ENCODE measurements around the gene RAPGEF2.
A peak's percentile ranks its signal among the peaks of the same experiment; 100 is the strongest.
"Not testable (repeated sequence)": the region's sequence is repeated elsewhere in the genome, so short reads cannot be mapped to it uniquely, and the experiment has no call there.

Gene RAPGEF2

GRCh38 chr4:159284733-159285132 lies 181.9 kb downstream of the RAPGEF2 start:
- FAIRE-seq, result no peak

- no peak for FAIRE-seq
Observed at GRCh38 chr4:159287767-159288166, 184.9 kb downstream of the RAPGEF2 start.

- FAIRE-seq, result no peak
Observed at GRCh38 chr4:159289682-159290081, 186.8 kb downstream of the RAPGEF2 start.

GRCh38 chr4:159290321-159291030 lies 187.6 kb downstream of the RAPGEF2 start:
- no peak for FAIRE-seq

- FAIRE-seq, result no peak
Observed at GRCh38 chr4:159291176-159291575, 188.3 kb downstream of the RAPGEF2 start.

GRCh38 chr4:159292137-159292896 lies 189.4 kb downstream of the RAPGEF2 start:
- FAIRE-seq, result no peak

- no peak for FAIRE-seq
Observed at GRCh38 chr4:159293811-159294515, 191.1 kb downstream of the RAPGEF2 start.

- FAIRE-seq, result peak; percentile 18
Observed at GRCh38 chr4:159296061-159296460, 193.2 kb downstream of the RAPGEF2 start.

- FAIRE-seq, result no peak
Observed at GRCh38 chr4:159297091-159297490, 194.2 kb downstream of the RAPGEF2 start.

GRCh38 chr4:159298502-159298901 lies 195.6 kb downstream of the RAPGEF2 start:
- no peak for FAIRE-seq

GRCh38 chr4:159303435-159303834 lies 200.6 kb downstream of the RAPGEF2 start:
- FAIRE-seq, result no peak

- FAIRE-seq, result no peak
Observed at GRCh38 chr4:159305129-159305528, 202.2 kb downstream of the RAPGEF2 start.

GRCh38 chr4:159307929-159308328 lies 205.1 kb downstream of the RAPGEF2 start:
- no peak for FAIRE-seq

- FAIRE-seq, result no peak
Observed at GRCh38 chr4:159308566-159309340, 205.9 kb downstream of the RAPGEF2 start.

GRCh38 chr4:159312236-159312635 lies 209.4 kb downstream of the RAPGEF2 start:
- no peak for FAIRE-seq

GRCh38 chr4:159315879-159316278 lies 213.0 kb downstream of the RAPGEF2 start:
- FAIRE-seq, result not testable (repeated sequence)

GRCh38 chr4:159317203-159317602 lies 214.3 kb downstream of the RAPGEF2 start:
- no peak for FAIRE-seq

GRCh38 chr4:159319027-159319426 lies 216.1 kb downstream of the RAPGEF2 start:
- no peak for FAIRE-seq

- FAIRE-seq, result no peak
Observed at GRCh38 chr4:159326480-159326879, 223.6 kb downstream of the RAPGEF2 start.

- no peak for FAIRE-seq
Observed at GRCh38 chr4:159328766-159329165, 225.9 kb downstream of the RAPGEF2 start.

- FAIRE-seq, result no peak
Observed at GRCh38 chr4:159334461-159334860, 231.6 kb downstream of the RAPGEF2 start.

- FAIRE-seq, result no peak
Observed at GRCh38 chr4:159337041-159337440, 234.2 kb downstream of the RAPGEF2 start.

GRCh38 chr4:159341522-159341921 lies 238.6 kb downstream of the RAPGEF2 start:
- no peak for FAIRE-seq

All from colon (tissue), 2 donors.